Natural killer cell (primary cell): ENCODE results near the gene COX8A. TPM values are rescaled to one million over a fixed set of nuclear protein-coding genes. Genes with fewer than 3 reads are reported as not detected.

Experiments used
- ATAC-seq, 3 donors: fragments of 150-1000 bp in 2 of 3; fragments of 200-7000 bp in 1 of 3; cut with Tn5 transposase; 1 replicate in 1 of 3; 2 replicates in 2 of 3; pipeline ENCODE4 v1.10.0; 2021; ENCODE audit warnings: mild to moderate bottlenecking in 2 of 3, moderate library complexity in 2 of 3
- DNase-seq, 2 donors: peaks; one replicate each; pipeline versions ENCODE4 v3.0.0 to v3.0.0-alpha.2; 2013 to 2021; ENCODE audit warnings: mixed read lengths in 1 of 2
- H3K27ac ChIP-seq: one replicate; pipeline ENCODE4 v1.5.1; 2013; ENCODE audit warnings: mild to moderate bottlenecking, low read length
- H3K27me3 ChIP-seq: one replicate; pipeline ENCODE4 v1.6.1; 2013; ENCODE audit warnings: low read length; ENCODE audit not compliant: control insufficient read depth, insufficient read depth
- H3K36me3 ChIP-seq: one replicate; pipeline ENCODE4 v1.6.1; 2013; ENCODE audit warnings: low read length; ENCODE audit not compliant: control insufficient read depth, insufficient read depth
- H3K4me1 ChIP-seq: one replicate; pipeline ENCODE4 v1.6.1; 2013; ENCODE audit warnings: low read length; ENCODE audit not compliant: control insufficient read depth, insufficient read depth
- H3K4me3 ChIP-seq: one replicate; pipeline ENCODE4 v1.5.1; 2013; ENCODE audit warnings: low read length
- H3K9me3 ChIP-seq: one replicate; pipeline ENCODE4 v1.6.1; 2013; ENCODE audit warnings: low read length; ENCODE audit not compliant: control insufficient read depth, insufficient read depth
- H3K27ac Mint-ChIP-seq, 2 donors: one replicate each; pipeline ENCODE4 v1.8.0; 2022; ENCODE audit warnings: mild to moderate bottlenecking in 2 of 2, mixed read lengths in 2 of 2, moderate library complexity in 1 of 2
- H3K27me3 Mint-ChIP-seq, 2 donors: one replicate each; pipeline ENCODE4 v1.8.0; 2022; ENCODE audit warnings: low read depth in 2 of 2, mixed read lengths in 2 of 2
- H3K36me3 Mint-ChIP-seq: one replicate; pipeline ENCODE4 v1.8.0; 2022; ENCODE audit warnings: mixed read lengths
- H3K4me1 Mint-ChIP-seq, 2 donors: one replicate each; pipeline ENCODE4 v1.8.0; 2022; ENCODE audit warnings: mixed read lengths in 2 of 2
- H3K4me3 Mint-ChIP-seq: one replicate; pipeline ENCODE4 v1.8.0; 2022; ENCODE audit warnings: mild to moderate bottlenecking, moderate library complexity, mixed read lengths
- H3K9me3 Mint-ChIP-seq, 2 donors: one replicate each; pipeline ENCODE4 v1.8.0; 2022; ENCODE audit warnings: mixed read lengths in 2 of 2
- WGBS: methylation state at CpG from one replicate; pipeline ENCODE4 v1.1.7; 2013; ENCODE audit warnings: missing lambda C conversion rate; ENCODE audit not compliant: insufficient coverage; 5-methylcytosine and 5-hydroxymethylcytosine counted together
- intact Hi-C: fragments of 100-400 bp; cut with micrococcal nuclease; formaldehyde crosslinking; loops from one replicate; pipeline ENCODE4 v1.14.2; 2022
- total RNA-seq, 4 donors: library from RNA; stranded (reverse); fragments of 120-200 nt in 1 of 4; gene quantifications; one replicate each; pipeline versions ENCODE4 v1.2.3 to v1.2.4, GENCODE V29; 2013 to 2022
- TF ChIP-seq, protein P1 (sequence below): fragments of 200-600 bp; IDR thresholded peaks from one replicate; pipeline ENCODE4 v1.8.0; 2022; ENCODE audit warnings: antibody characterized with exemption

COX8A gene
- total RNA-seq, 3 donors from 2014 or later (not counting 1 experiment from before 2014, with no cell fraction given) = 143 to 166 (median 145) TPM

DNA sequence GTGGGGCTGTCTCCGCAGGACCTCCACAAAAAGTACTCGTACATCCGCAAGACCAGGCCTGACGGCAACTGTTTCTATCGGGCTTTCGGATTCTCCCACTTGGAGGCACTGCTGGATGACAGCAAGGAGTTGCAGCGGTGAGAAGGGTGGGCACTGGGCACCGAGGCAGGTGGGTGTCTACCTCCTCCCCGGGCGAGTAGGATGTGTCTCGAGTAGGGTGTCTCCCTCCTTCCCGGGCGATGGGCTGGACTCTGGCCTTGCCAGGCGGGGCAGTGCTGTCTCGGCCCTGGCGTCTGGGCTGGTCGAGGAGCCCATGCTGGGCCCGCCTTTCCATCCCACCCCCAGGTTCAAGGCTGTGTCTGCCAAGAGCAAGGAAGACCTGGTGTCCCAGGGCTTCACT, 22.1 kb downstream of the COX8A start:
- Mint-ChIP-seq H3K9me3 (no peaks in the 10 kb centered on the region), H3K27me3 (peaks cover 0 to 5% of the 10 kb centered on the region in 2 donors), H3K27ac (no peak overlapping the region), H3K4me1 (peaks cover 8 to 38% of the 10 kb centered on the region in 2 donors), H3K36me3 (no peaks in the 10 kb centered on the region), H3K4me3 (no peak overlapping the region)
- no peak for DNase-seq
- intact Hi-C loops = no loop called here
- Histone ChIP-seq H3K36me3 (peaks cover 26% of the 10 kb centered on the region), H3K4me3 (no peak overlapping the region), H3K27ac (no peak overlapping the region), H3K9me3 (no peaks in the 10 kb centered on the region), H3K4me1 (peaks cover 19% of the 10 kb centered on the region), H3K27me3 (peaks cover 4% of the 10 kb centered on the region)
- TF ChIP-seq, protein P1, sequence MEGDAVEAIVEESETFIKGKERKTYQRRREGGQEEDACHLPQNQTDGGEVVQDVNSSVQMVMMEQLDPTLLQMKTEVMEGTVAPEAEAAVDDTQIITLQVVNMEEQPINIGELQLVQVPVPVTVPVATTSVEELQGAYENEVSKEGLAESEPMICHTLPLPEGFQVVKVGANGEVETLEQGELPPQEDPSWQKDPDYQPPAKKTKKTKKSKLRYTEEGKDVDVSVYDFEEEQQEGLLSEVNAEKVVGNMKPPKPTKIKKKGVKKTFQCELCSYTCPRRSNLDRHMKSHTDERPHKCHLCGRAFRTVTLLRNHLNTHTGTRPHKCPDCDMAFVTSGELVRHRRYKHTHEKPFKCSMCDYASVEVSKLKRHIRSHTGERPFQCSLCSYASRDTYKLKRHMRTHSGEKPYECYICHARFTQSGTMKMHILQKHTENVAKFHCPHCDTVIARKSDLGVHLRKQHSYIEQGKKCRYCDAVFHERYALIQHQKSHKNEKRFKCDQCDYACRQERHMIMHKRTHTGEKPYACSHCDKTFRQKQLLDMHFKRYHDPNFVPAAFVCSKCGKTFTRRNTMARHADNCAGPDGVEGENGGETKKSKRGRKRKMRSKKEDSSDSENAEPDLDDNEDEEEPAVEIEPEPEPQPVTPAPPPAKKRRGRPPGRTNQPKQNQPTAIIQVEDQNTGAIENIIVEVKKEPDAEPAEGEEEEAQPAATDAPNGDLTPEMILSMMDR = no peak
- ATAC-seq = no peak
- 98% methylated on average over 18 of the region's 18 CpGs for WGBS

GRCh38 chr11:63997104-63997700, 22.8 kb downstream of the COX8A start:
- H3K9me3 ChIP-seq = no peaks in the 10 kb centered on the region
- no peaks in the 10 kb centered on the region for H3K36me3 Mint-ChIP-seq
- no peak overlapping the region for H3K4me3 Mint-ChIP-seq
- peaks cover 24% of the 10 kb centered on the region for H3K36me3 ChIP-seq
- peak overlapping the region in 1 of 2 donors; percentile 54 for H3K27ac Mint-ChIP-seq
- H3K27me3 ChIP-seq = peaks cover 4% of the 10 kb centered on the region
- H3K27me3 Mint-ChIP-seq = peaks cover 0 to 8% of the 10 kb centered on the region in 2 donors
- no peak for ATAC-seq
- WGBS = 92% methylated on average over 26 of the region's 27 CpGs
- no peak for DNase-seq
- peaks cover 5 to 32% of the 10 kb centered on the region in 2 donors for H3K4me1 Mint-ChIP-seq
- intact Hi-C loops = no loop called here
- H3K4me1 ChIP-seq = peaks cover 19% of the 10 kb centered on the region
- H3K27ac ChIP-seq = no peak overlapping the region
- H3K4me3 ChIP-seq = no peak overlapping the region
- TF ChIP-seq, protein P1 = no peak
- no peaks in the 10 kb centered on the region for H3K9me3 Mint-ChIP-seq

DNA sequence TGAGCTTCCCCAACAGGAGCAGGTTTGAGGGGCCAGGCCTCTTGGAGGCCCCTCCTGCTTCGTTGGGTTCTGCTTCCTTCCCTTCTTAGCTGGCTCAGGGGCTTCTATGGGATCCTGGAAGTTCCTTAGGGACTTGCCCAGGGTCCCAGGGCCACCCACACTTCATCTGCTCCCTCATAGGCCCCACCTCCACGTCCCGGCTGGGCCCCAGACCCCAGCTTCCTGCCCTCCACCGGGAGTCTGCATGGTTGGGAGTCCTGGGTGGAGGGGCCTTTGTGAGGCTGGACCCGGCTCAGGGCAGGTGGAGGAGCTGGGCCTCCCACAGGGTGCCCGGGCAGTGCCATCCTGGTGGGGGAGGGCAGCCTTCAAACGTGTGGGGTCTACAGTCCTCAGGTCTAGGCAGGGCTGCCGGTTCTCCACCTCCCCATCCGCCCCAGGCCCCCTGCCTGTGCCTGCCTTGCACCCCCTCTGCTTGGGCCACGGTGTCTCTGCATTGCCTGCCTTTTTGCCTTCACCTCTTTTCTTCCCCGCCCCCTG, 23.4 kb downstream of the COX8A start:
- Mint-ChIP-seq H3K27me3 (peaks cover 0 to 11% of the 10 kb centered on the region in 2 donors), H3K9me3 (no peaks in the 10 kb centered on the region), H3K27ac (peak overlapping the region in 1 of 2 donors; percentile 54), H3K4me3 (no peak overlapping the region), H3K4me1 (peaks cover 4 to 31% of the 10 kb centered on the region in 2 donors), H3K36me3 (no peaks in the 10 kb centered on the region)
- WGBS = 89% methylated on average over 9 of the region's 11 CpGs
- Histone ChIP-seq H3K27ac (no peak overlapping the region), H3K36me3 (peaks cover 24% of the 10 kb centered on the region), H3K4me3 (no peak overlapping the region), H3K4me1 (peaks cover 19% of the 10 kb centered on the region), H3K27me3 (peaks cover 4% of the 10 kb centered on the region), H3K9me3 (no peaks in the 10 kb centered on the region)
- intact Hi-C loops = no loop called here
- TF ChIP-seq, protein P1 = no peak
- DNase-seq (no peak), ATAC-seq (no peak)
